MCF 10A (cell line): Measurements from ENCODE around the gene PAX5. TPM values are rescaled to one million over a fixed set of nuclear protein-coding genes. Genes with fewer than 3 reads are reported as not detected.

Experiments
- BruUV-seq: library from RNA; stranded (reverse); fragments of 400-500 nt; replicated peaks from 2 replicates; lab custom pipeline; 2021; lab: Mats Ljungman, UMichigan
- CTCF ChIA-PET: fragments of 300-600 bp; sonication (Branson Sonifier 250); formaldehyde crosslinking; extraction: SDS; loops from one replicate; lab custom pipeline; 2021; ENCODE audit warnings: antibody characterized with exemption, inconsistent platforms; lab: Yijun Ruan, JAX
- POLR2A ChIA-PET: fragments of 300-600, 350-650 bp; sonication (Branson Sonifier 250); formaldehyde crosslinking; extraction: SDS; loops from one replicate; lab custom pipeline; 2020; ENCODE audit warnings: antibody characterized with exemption, inconsistent platforms; lab: Yijun Ruan, JAX
- DNase-seq: peaks from one replicate; pipeline ENCODE4 v3.0.0-alpha.2; 2018; ENCODE audit not compliant: unreplicated experiment
- H3K27ac Mint-ChIP-seq: one replicate; pipeline ENCODE4 v1.8.0; 2022; ENCODE audit warnings: mild to moderate bottlenecking, low read depth, mixed read lengths; ENCODE audit not compliant: unreplicated experiment
- H3K27me3 Mint-ChIP-seq: one replicate; pipeline ENCODE4 v1.8.0; 2022; ENCODE audit warnings: mixed read lengths; ENCODE audit not compliant: insufficient read depth, unreplicated experiment
- H3K36me3 Mint-ChIP-seq: one replicate; pipeline ENCODE4 v1.8.0; 2022; ENCODE audit warnings: mild to moderate bottlenecking, moderate library complexity, mixed read lengths; ENCODE audit not compliant: insufficient read depth, unreplicated experiment
- H3K4me1 Mint-ChIP-seq: one replicate; pipeline ENCODE4 v1.8.0; 2022; ENCODE audit warnings: mixed read lengths; ENCODE audit not compliant: insufficient read depth, unreplicated experiment
- H3K4me3 Mint-ChIP-seq: one replicate; pipeline ENCODE4 v1.8.0; 2022; ENCODE audit warnings: mild to moderate bottlenecking, moderate library complexity, mixed read lengths; ENCODE audit not compliant: unreplicated experiment
- H3K9me3 Mint-ChIP-seq: one replicate; pipeline ENCODE4 v1.8.0; 2022; ENCODE audit warnings: mixed read lengths; ENCODE audit not compliant: unreplicated experiment
- CTCF ChIP-seq: fragments of 200-600 bp; IDR thresholded peaks from one replicate; pipeline ENCODE4 v1.8.0; 2022; ENCODE audit warnings: antibody characterized with exemption, mild to moderate bottlenecking; ENCODE audit not compliant: unreplicated experiment
- intact Hi-C: fragments of 100-400 bp; cut with micrococcal nuclease; formaldehyde crosslinking; loops from 2 replicates; pipeline ENCODE4 v1.14.1; 2022
- total RNA-seq: library from RNA; stranded (reverse); gene quantifications from 2 replicates; pipeline ENCODE4 v1.2.3, GENCODE V29; 2022

Gene PAX5
- total RNA-seq, 1 experiment from 2014 or later: not detected

GRCh38 chr9:36897478-36897877 is 136.6 kb downstream of the PAX5 start:
- TF ChIP-seq CTCF: no peak
- H3K27me3 Mint-ChIP-seq: peaks cover 94% of the 10 kb centered on the region
- CTCF ChIA-PET: no interaction called here
- H3K27ac Mint-ChIP-seq: no peak overlapping the region
- no peak overlapping the region for H3K4me3 Mint-ChIP-seq
- peaks cover 8% of the 10 kb centered on the region for H3K4me1 Mint-ChIP-seq
- no peak for DNase-seq
- BruUV-seq: no TSS peak
- no peaks in the 10 kb centered on the region for H3K36me3 Mint-ChIP-seq
- intact Hi-C loops: no loop called here
- H3K9me3 Mint-ChIP-seq: no peaks in the 10 kb centered on the region
- POLR2A ChIA-PET: no interaction called here

GRCh38 chr9:36897019-36897418 is 137.0 kb downstream of the PAX5 start:
- CTCF ChIA-PET: no interaction called here
- Mint-ChIP-seq H3K36me3 (no peaks in the 10 kb centered on the region), H3K27me3 (peaks cover 94% of the 10 kb centered on the region), H3K4me3 (no peak overlapping the region), H3K9me3 (no peaks in the 10 kb centered on the region), H3K27ac (no peak overlapping the region), H3K4me1 (peaks cover 8% of the 10 kb centered on the region)
- no peak for TF ChIP-seq CTCF
- BruUV-seq: no TSS peak
- intact Hi-C loops: no loop called here
- no peak for DNase-seq
- POLR2A ChIA-PET: no interaction called here

GRCh38 chr9:36896296-36896695 is 137.8 kb downstream of the PAX5 start:
- intact Hi-C loops: no loop called here
- no peak overlapping the region for H3K27ac Mint-ChIP-seq
- no peaks in the 10 kb centered on the region for H3K9me3 Mint-ChIP-seq
- BruUV-seq: no TSS peak
- H3K4me3 Mint-ChIP-seq: no peak overlapping the region
- TF ChIP-seq CTCF: no peak
- no peaks in the 10 kb centered on the region for H3K36me3 Mint-ChIP-seq
- CTCF ChIA-PET: interaction anchor here (1.1 kb wide), 1 partner anchor 11 kb away, joined by 3 read pairs; no protein-coding TSS in a partner anchor
- H3K4me1 Mint-ChIP-seq: peaks cover 8% of the 10 kb centered on the region
- H3K27me3 Mint-ChIP-seq: peaks cover 94% of the 10 kb centered on the region
- POLR2A ChIA-PET: no interaction called here
- no peak for DNase-seq

- Mint-ChIP-seq H3K4me3 (no peak overlapping the region), H3K4me1 (peaks cover 4% of the 10 kb centered on the region), H3K9me3 (no peaks in the 10 kb centered on the region), H3K27ac (no peak overlapping the region), H3K36me3 (no peaks in the 10 kb centered on the region), H3K27me3 (peaks cover 90% of the 10 kb centered on the region)
- no peak for DNase-seq
- POLR2A ChIA-PET: no interaction called here
- intact Hi-C loops: no loop called here
- no peak for TF ChIP-seq CTCF
- BruUV-seq: no TSS peak
- CTCF ChIA-PET: interaction anchor here (1.1 kb wide), 1 partner anchor 11 kb away, joined by 3 read pairs; no protein-coding TSS in a partner anchor
Observed at GRCh38 chr9:36895744-36896260, 138.3 kb downstream of the PAX5 start.
